H9 (cell line): ENCODE results near the gene PDE4B. TPM values are rescaled to one million over a fixed set of nuclear protein-coding genes. Genes with fewer than 3 reads are reported as not detected.

Experiments
- DNase-seq: peaks from one replicate; pipeline ENCODE4 v3.0.0-alpha.2; 2017
- H2AFZ ChIP-seq: one replicate; pipeline ENCODE4 v1.6.1; 2013; ENCODE audit warnings: mild to moderate bottlenecking, low read length, control low read depth, moderate library complexity
- H2AK5ac ChIP-seq: 2 replicates; pipeline ENCODE4 v1.6.1; 2013; ENCODE audit warnings: low read length, control low read depth, mixed read lengths; ENCODE audit not compliant: insufficient read length
- H2BK120ac ChIP-seq: one replicate; pipeline ENCODE4 v1.6.1; 2013; ENCODE audit warnings: low read depth, mild to moderate bottlenecking, low read length, control low read depth, inconsistent platforms; ENCODE audit not compliant: poor library complexity, severe bottlenecking
- H2BK12ac ChIP-seq: 2 replicates; pipeline ENCODE4 v1.6.1; 2013; ENCODE audit warnings: low read length, control low read depth, mixed read lengths, low read depth; ENCODE audit not compliant: insufficient read length
- H2BK15ac ChIP-seq: 2 replicates; pipeline ENCODE4 v1.6.1; 2013; ENCODE audit warnings: low read depth, low read length, control low read depth
- H2BK20ac ChIP-seq: one replicate; pipeline ENCODE4 v1.6.1; 2013; ENCODE audit warnings: low read depth, mild to moderate bottlenecking, low read length, control low read depth, inconsistent platforms; ENCODE audit not compliant: poor library complexity, severe bottlenecking
- H2BK5ac ChIP-seq: 2 replicates; pipeline ENCODE4 v1.6.1; 2013; ENCODE audit warnings: low read length, control low read depth, mixed read lengths; ENCODE audit not compliant: insufficient read length
- H3K14ac ChIP-seq: 2 replicates; pipeline ENCODE4 v1.6.1; 2013; ENCODE audit warnings: low read length, control low read depth; ENCODE audit not compliant: insufficient read depth
- H3K18ac ChIP-seq: 2 replicates; pipeline ENCODE4 v1.6.1; 2013; ENCODE audit warnings: low read depth, mild to moderate bottlenecking, mixed read lengths, low read length, control low read depth; ENCODE audit not compliant: insufficient read length
- H3K23ac ChIP-seq: 2 replicates; pipeline ENCODE4 v1.6.1; 2013; ENCODE audit warnings: low read length, control low read depth, mixed read lengths, low read depth; ENCODE audit not compliant: insufficient read length
- H3K23me2 ChIP-seq: 2 replicates; pipeline ENCODE4 v1.6.1; 2013; ENCODE audit warnings: low read depth, mild to moderate bottlenecking, mixed read lengths, low read length, control low read depth; ENCODE audit not compliant: insufficient read length, poor library complexity, severe bottlenecking
- H3K27ac ChIP-seq: 2 replicates; pipeline ENCODE4 v1.5.1; 2013; ENCODE audit warnings: low read length, control low read depth, mixed read lengths, low read depth; ENCODE audit not compliant: insufficient read length
- H3K27me3 ChIP-seq: 2 replicates; pipeline ENCODE4 v1.6.1; 2013; ENCODE audit warnings: low read length, control low read depth, inconsistent platforms; ENCODE audit not compliant: insufficient read depth
- H3K4ac ChIP-seq: 2 replicates; pipeline ENCODE4 v1.6.1; 2013; ENCODE audit warnings: low read depth, mild to moderate bottlenecking, control low read depth, inconsistent platforms, low read length, moderate library complexity
- H3K4me1 ChIP-seq: 2 replicates; pipeline ENCODE4 v1.6.1; 2013; ENCODE audit warnings: low read length, control low read depth, inconsistent platforms; ENCODE audit not compliant: insufficient read depth
- H3K4me2 ChIP-seq: 2 replicates; pipeline ENCODE4 v1.6.1; 2013; ENCODE audit warnings: low read length, control low read depth, mixed read lengths; ENCODE audit not compliant: insufficient read length, insufficient read depth
- H3K56ac ChIP-seq: 2 replicates; pipeline ENCODE4 v1.6.1; 2013; ENCODE audit warnings: low read depth, mild to moderate bottlenecking, mixed read lengths, low read length, control low read depth; ENCODE audit not compliant: insufficient read length
- H3K79me1 ChIP-seq: 2 replicates; pipeline ENCODE4 v1.6.1; 2013; ENCODE audit warnings: low read depth, mild to moderate bottlenecking, moderate library complexity, low read length, control low read depth, inconsistent platforms; ENCODE audit not compliant: insufficient read depth, poor library complexity, severe bottlenecking
- H3K79me2 ChIP-seq: 2 replicates; pipeline ENCODE4 v1.6.1; 2013; ENCODE audit warnings: low read length, control low read depth, inconsistent platforms; ENCODE audit not compliant: insufficient read depth
- H3K9ac ChIP-seq: 2 replicates; pipeline ENCODE4 v1.6.1; 2013; ENCODE audit warnings: low read length, control low read depth, mixed read lengths; ENCODE audit not compliant: insufficient read length; ENCODE audit errors: extremely low read depth
- H3K9me3 ChIP-seq: one replicate; pipeline ENCODE4 v1.6.1; 2013; ENCODE audit warnings: low read depth, low read length, inconsistent platforms; ENCODE audit not compliant: control insufficient read depth
- H3T11ph ChIP-seq: one replicate; pipeline ENCODE4 v1.6.1; 2013; ENCODE audit warnings: mild to moderate bottlenecking, low read length, control low read depth, inconsistent platforms
- H4K20me1 ChIP-seq: one replicate; pipeline ENCODE4 v1.6.1; 2013; ENCODE audit not compliant: control insufficient read depth, insufficient read length, insufficient read depth
- H4K5ac ChIP-seq: 2 replicates; pipeline ENCODE4 v1.6.1; 2013; ENCODE audit warnings: low read depth, mild to moderate bottlenecking, mixed read lengths, low read length, control low read depth; ENCODE audit not compliant: insufficient read length
- H4K8ac ChIP-seq: replicated peaks from 2 replicates; pipeline ENCODE4 v1.6.1; 2013; ENCODE audit warnings: low read length, control low read depth, mixed read lengths, low read depth; ENCODE audit not compliant: insufficient read length
- H4K91ac ChIP-seq: 2 replicates; pipeline ENCODE4 v1.6.1; 2013; ENCODE audit warnings: low read depth, mild to moderate bottlenecking, moderate library complexity, mixed read lengths, low read length, control low read depth; ENCODE audit not compliant: insufficient read length
- H3K27ac Mint-ChIP-seq, 3 experiments: 2 replicates in 2 of 3; 3 replicates in 1 of 3; pipeline ENCODE4 v1.8.0; 2020 to 2021; ENCODE audit warnings: mixed read lengths in 3 of 3, mild to moderate bottlenecking in 1 of 3, moderate library complexity in 1 of 3
- H3K27me3 Mint-ChIP-seq: 2 replicates; pipeline ENCODE4 v1.8.0; 2021; ENCODE audit warnings: low read depth, mild to moderate bottlenecking, moderate library complexity, mixed read lengths
- H3K36me3 Mint-ChIP-seq, 3 experiments: 2 replicates in 2 of 3; 3 replicates in 1 of 3; pipeline ENCODE4 v1.8.0; 2020 to 2021; ENCODE audit warnings: low read depth in 3 of 3, mixed read lengths in 3 of 3; ENCODE audit not compliant: insufficient read depth in 1 of 3
- H3K4me1 Mint-ChIP-seq, 2 experiments: 2 replicates each; pipeline ENCODE4 v1.8.0; 2020; ENCODE audit warnings: mixed read lengths in 2 of 2
- H3K4me3 Mint-ChIP-seq, 2 experiments: 2 replicates in 1 of 2; 3 replicates in 1 of 2; pipeline ENCODE4 v1.8.0; 2020 to 2021; ENCODE audit warnings: mild to moderate bottlenecking in 2 of 2, mixed read lengths in 2 of 2, moderate library complexity in 1 of 2
- H3K9me3 Mint-ChIP-seq, 2 experiments: 2 replicates in 1 of 2; 3 replicates in 1 of 2; pipeline ENCODE4 v1.8.0; 2020; ENCODE audit warnings: mild to moderate bottlenecking in 2 of 2, mixed read lengths in 2 of 2, moderate library complexity in 1 of 2
- CTCF ChIP-seq: fragments of 200-600 bp; sonication (generic); conservative IDR thresholded peaks from 3 replicates; pipeline ENCODE4 v1.8.0; 2021; ENCODE audit warnings: antibody characterized with exemption, mild to moderate bottlenecking
- WGBS: extraction: QIAGEN DNeasy Blood & Tissue Kit; methylation state at CpG from one replicate; pipeline ENCODE4 v1.1.7; 2013; ENCODE audit warnings: missing lambda C conversion rate, low lambda C conversion rate, mixed read lengths; ENCODE audit not compliant: insufficient read length; ENCODE audit errors: extremely low coverage; 5-methylcytosine and 5-hydroxymethylcytosine counted together
- total RNA-seq: library from RNA; stranded (reverse); gene quantifications from 2 replicates; pipeline ENCODE4 v1.2.1, GENCODE V29; 2021

The PDE4B gene
- total RNA-seq, 1 experiment from 2014 or later = 19.8 TPM

- no peak overlapping the region for H2BK15ac ChIP-seq
- DNase-seq = no peak
- no peaks in the 10 kb centered on the region for H3K79me2 ChIP-seq
- H2BK120ac ChIP-seq = no peak overlapping the region
- H3K27me3 ChIP-seq = no peaks in the 10 kb centered on the region
- H2BK5ac ChIP-seq = no peak overlapping the region
- H4K20me1 ChIP-seq = no peaks in the 10 kb centered on the region
- no peaks in the 10 kb centered on the region; the same call in 1 of the 2 replicates for H3K4me1 ChIP-seq
- H3T11ph ChIP-seq = no peak overlapping the region
- peaks cover 16 to 30% of the 10 kb centered on the region in 2 experiments for H3K4me1 Mint-ChIP-seq
- no peak overlapping the region for H3K4me3 Mint-ChIP-seq
- no peak overlapping the region for H3K23ac ChIP-seq
- no peak overlapping the region for H2BK12ac ChIP-seq
- H3K4me2 ChIP-seq = no peak overlapping the region
- no peaks in the 10 kb centered on the region for H3K36me3 Mint-ChIP-seq
- peak; percentile 84 for TF ChIP-seq CTCF
- H3K23me2 ChIP-seq = no peaks in the 10 kb centered on the region
- no peak overlapping the region for H3K4ac ChIP-seq
- H3K27me3 Mint-ChIP-seq = no peaks in the 10 kb centered on the region
- no peak overlapping the region for H3K14ac ChIP-seq
- no peak overlapping the region for H2AK5ac ChIP-seq
- no peak overlapping the region for H3K18ac ChIP-seq
- no CpG with 5 or more reads among the region's 1 CpG for WGBS
- H4K91ac ChIP-seq = no peak overlapping the region
- no peak overlapping the region for H4K5ac ChIP-seq
- no peak overlapping the region for H2AFZ ChIP-seq
- no peaks in the 10 kb centered on the region for H3K9me3 Mint-ChIP-seq
- no peak overlapping the region for H3K27ac ChIP-seq
- H3K56ac ChIP-seq = no peak overlapping the region
- H3K9me3 ChIP-seq = no peaks in the 10 kb centered on the region
- H3K27ac Mint-ChIP-seq = no peak overlapping the region
- H3K79me1 ChIP-seq = no peaks in the 10 kb centered on the region
- no peak overlapping the region for H4K8ac ChIP-seq
- no peak overlapping the region for H2BK20ac ChIP-seq
- H3K9ac ChIP-seq = no peak overlapping the region
Observed at GRCh38 chr1:66253330-66253921, 460.7 kb downstream of the PDE4B start.
